Panc1 (cell line): Measurements from ENCODE around the gene DVL2. TPM values are rescaled to one million over a fixed set of nuclear protein-coding genes. Genes with fewer than 3 reads are reported as not detected.
A peak's percentile ranks its signal among the peaks of the same experiment; 100 is the strongest.

Experiments
- ATAC-seq: fragments of 200-7000 bp; cut with Tn5 transposase; 2 replicates; pipeline ENCODE4 v1.9.1; 2020; ENCODE audit warnings: mild to moderate bottlenecking, moderate library complexity
- BruUV-seq: library from RNA; stranded (reverse); fragments of 400-500 nt; replicated peaks from 2 replicates; lab custom pipeline; 2021; lab: Mats Ljungman, UMichigan
- CTCF ChIA-PET: fragments of 300-600 bp; sonication (Branson Sonifier 250); formaldehyde crosslinking; loops from one replicate; lab custom pipeline; 2022; ENCODE audit warnings: antibody characterized with exemption; lab: Charles Lee
- POLR2A ChIA-PET: fragments of 300-600 bp; sonication (Branson Sonifier 250); formaldehyde crosslinking; loops from one replicate; lab custom pipeline; 2022; ENCODE audit warnings: antibody characterized with exemption; lab: Charles Lee
- DNase-seq: peaks from one replicate; pipeline ENCODE4 v3.0.0-alpha.2; 2010; ENCODE audit warnings: low read depth, low spot score
- H3K27ac ChIP-seq: 2 replicates; pipeline ENCODE4 v1.5.1; 2011; ENCODE audit warnings: mild to moderate bottlenecking, low read length, inconsistent platforms
- H3K27me3 ChIP-seq: fragments of 200-500 bp; sonication (Bioruptor generic); 2 replicates; pipeline ENCODE4 v1.6.0; 2014; ENCODE audit warnings: low read length, inconsistent platforms; ENCODE audit not compliant: control insufficient read depth, insufficient read depth
- H3K36me3 ChIP-seq: fragments of 200-500 bp; sonication (Bioruptor generic); 2 replicates; pipeline ENCODE4 v1.5.1; 2014; ENCODE audit warnings: inconsistent platforms, mild to moderate bottlenecking, low read length, moderate library complexity; ENCODE audit not compliant: control insufficient read depth, insufficient read depth
- H3K4me1 ChIP-seq: 2 replicates; pipeline ENCODE4 v1.5.1; 2011; ENCODE audit warnings: inconsistent platforms, mild to moderate bottlenecking, low read length, moderate library complexity; ENCODE audit not compliant: control insufficient read depth, insufficient read depth
- H3K4me3 ChIP-seq, 2 experiments: 2 replicates each; pipeline ENCODE4 v1.5.1; 2011 to 2012; ENCODE audit warnings: low read depth in 2 of 2, low read length in 2 of 2, mild to moderate bottlenecking in 2 of 2, inconsistent platforms in 1 of 2, moderate library complexity in 1 of 2
- H3K9me3 ChIP-seq: fragments of 200-500 bp; sonication (Bioruptor generic); 2 replicates; pipeline ENCODE4 v1.5.1; 2014; ENCODE audit warnings: low read depth, mild to moderate bottlenecking, inconsistent platforms, low read length, moderate library complexity; ENCODE audit not compliant: control insufficient read depth, insufficient read depth
- POLR2AphosphoS5 ChIP-seq: IDR thresholded peaks from 2 replicates; pipeline ENCODE4 v1.6.1; 2012; ENCODE audit warnings: mild to moderate bottlenecking, low read depth, low read length, moderate library complexity
- SIN3A ChIP-seq: IDR thresholded peaks from 2 replicates; pipeline ENCODE4 v1.6.1; 2012; ENCODE audit warnings: low read depth, mild to moderate bottlenecking, low read length, moderate library complexity, borderline replicate concordance; ENCODE audit not compliant: insufficient read depth
- TCF7L2 ChIP-seq: IDR thresholded peaks from 2 replicates; pipeline ENCODE4 v1.6.1; 2011; ENCODE audit warnings: mild to moderate bottlenecking, low read depth, low read length, inconsistent platforms
- in situ Hi-C: cut with HindIII; loops from 2 replicates; pipeline ENCODE4 v1.10.0; 2016; ENCODE audit warnings: low sequenced_read_pairs, low pct_unique_long_range_greater_than_20kb
- intact Hi-C: fragments of 100-400 bp; cut with micrococcal nuclease; formaldehyde crosslinking; loops from one replicate; pipeline ENCODE4 v1.10.0; 2022; ENCODE audit not compliant: unreplicated experiment
- total RNA-seq: library from RNA; stranded (reverse); gene quantifications from one replicate; pipeline ENCODE4 v1.2.1, GENCODE V29; 2021; ENCODE audit not compliant: unreplicated experiment
- TF ChIP-seq, protein P1 (sequence below): fragments of 450-650 bp; IDR thresholded peaks from 2 replicates; pipeline ENCODE4 v1.5.1; 2017; ENCODE audit warnings: mild to moderate bottlenecking
- TF ChIP-seq, protein P2 (sequence below), 2 experiments: IDR thresholded peaks; 2 replicates each; pipeline ENCODE4 v1.6.1; 2011 to 2012; ENCODE audit warnings: low read depth in 2 of 2, control low read depth in 1 of 2, low read length in 1 of 2, mild to moderate bottlenecking in 1 of 2, moderate library complexity in 1 of 2; ENCODE audit not compliant: insufficient read depth in 1 of 2

Gene DVL2
- total RNA-seq, 1 experiment from 2014 or later, result 84.2 TPM

DNA sequence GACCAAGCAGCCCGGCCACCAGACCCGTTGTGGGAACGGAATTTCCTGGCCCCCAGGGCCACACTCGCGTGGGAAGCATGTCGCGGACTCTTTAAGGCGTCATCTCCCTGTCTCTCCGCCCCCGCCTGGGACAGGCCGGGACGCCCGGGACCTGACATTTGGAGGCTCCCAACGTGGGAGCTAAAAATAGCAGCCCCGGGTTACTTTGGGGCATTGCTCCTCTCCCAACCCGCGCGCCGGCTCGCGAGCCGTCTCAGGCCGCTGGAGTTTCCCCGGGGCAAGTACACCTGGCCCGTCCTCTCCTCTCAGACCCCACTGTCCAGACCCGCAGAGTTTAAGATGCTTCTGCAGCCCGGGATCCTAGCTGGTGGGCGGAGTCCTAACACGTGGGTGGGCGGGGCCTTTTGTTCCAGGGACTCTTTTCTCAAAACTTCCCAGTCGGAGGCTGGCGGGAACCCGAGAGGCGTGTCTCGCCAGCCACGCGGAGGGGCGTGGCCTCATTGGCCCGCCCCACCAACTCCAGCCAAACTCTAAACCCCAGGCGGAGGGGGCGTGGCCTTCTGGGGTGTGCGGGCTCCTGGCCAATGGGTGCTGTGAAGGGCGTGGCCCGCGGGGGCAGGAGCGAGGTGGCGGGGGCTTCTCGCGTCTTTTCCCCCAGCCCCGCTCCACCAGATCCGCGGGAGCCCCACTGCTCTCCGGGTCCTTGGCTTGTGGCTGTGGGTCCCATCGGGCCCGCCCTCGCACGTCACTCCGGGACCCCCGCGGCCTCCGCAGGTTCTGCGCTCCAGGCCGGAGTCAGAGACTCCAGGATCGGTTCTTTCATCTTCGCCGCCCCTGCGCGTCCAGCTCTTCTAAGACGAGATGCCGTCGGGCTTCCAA is 47.0 kb upstream of the DVL2 start, which contains the start of gene SLC2A4:
Gene SLC2A4, plus strand, starts transcription at position 645 of the 879 bp plus-strand sequence. Its CDS starts 217 bp downstream, at position 862.
- H3K27me3 ChIP-seq, result no peaks in the 10 kb centered on the region
- H3K9me3 ChIP-seq, result no peaks in the 10 kb centered on the region
- peak within 1 kb of the TSS; percentile 46 to 64 for H3K4me3 ChIP-seq
- DNase-seq (peak; percentile 89), ATAC-seq (peak; percentile 79)
- H3K4me1 ChIP-seq, result no peaks in the 10 kb centered on the region
- no TSS peak for BruUV-seq
- H3K36me3 ChIP-seq, result no peaks in the 10 kb centered on the region
- ChIA-PET CTCF (interaction anchor here (0.7 to 1.8 kb wide), 3 partner anchors 15 to 90 kb away, joined by 4 to 13 read pairs (median 11); no protein-coding TSS in a partner anchor), POLR2A (interaction anchor here (1.0 kb wide), 1 partner anchor 32 kb away, joined by 3 read pairs; no protein-coding TSS in a partner anchor)
- peak within 1 kb of the TSS; percentile 63; the same call in 1 of the 2 replicates for H3K27ac ChIP-seq
- intact Hi-C loops, result loop anchor here (2.0 kb wide), 1 partner anchor 15 kb away; no protein-coding TSS in a partner anchor
- TF ChIP-seq, protein P1, sequence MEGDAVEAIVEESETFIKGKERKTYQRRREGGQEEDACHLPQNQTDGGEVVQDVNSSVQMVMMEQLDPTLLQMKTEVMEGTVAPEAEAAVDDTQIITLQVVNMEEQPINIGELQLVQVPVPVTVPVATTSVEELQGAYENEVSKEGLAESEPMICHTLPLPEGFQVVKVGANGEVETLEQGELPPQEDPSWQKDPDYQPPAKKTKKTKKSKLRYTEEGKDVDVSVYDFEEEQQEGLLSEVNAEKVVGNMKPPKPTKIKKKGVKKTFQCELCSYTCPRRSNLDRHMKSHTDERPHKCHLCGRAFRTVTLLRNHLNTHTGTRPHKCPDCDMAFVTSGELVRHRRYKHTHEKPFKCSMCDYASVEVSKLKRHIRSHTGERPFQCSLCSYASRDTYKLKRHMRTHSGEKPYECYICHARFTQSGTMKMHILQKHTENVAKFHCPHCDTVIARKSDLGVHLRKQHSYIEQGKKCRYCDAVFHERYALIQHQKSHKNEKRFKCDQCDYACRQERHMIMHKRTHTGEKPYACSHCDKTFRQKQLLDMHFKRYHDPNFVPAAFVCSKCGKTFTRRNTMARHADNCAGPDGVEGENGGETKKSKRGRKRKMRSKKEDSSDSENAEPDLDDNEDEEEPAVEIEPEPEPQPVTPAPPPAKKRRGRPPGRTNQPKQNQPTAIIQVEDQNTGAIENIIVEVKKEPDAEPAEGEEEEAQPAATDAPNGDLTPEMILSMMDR, result no peak
- TF ChIP-seq SIN3A (0 out of 2 replicates have a peak, but pooled peaks have one; percentile 50), POLR2AphosphoS5 (no peak), TCF7L2 (peak; percentile 80; the same call in 1 of the 2 replicates)
- TF ChIP-seq, protein P2, sequence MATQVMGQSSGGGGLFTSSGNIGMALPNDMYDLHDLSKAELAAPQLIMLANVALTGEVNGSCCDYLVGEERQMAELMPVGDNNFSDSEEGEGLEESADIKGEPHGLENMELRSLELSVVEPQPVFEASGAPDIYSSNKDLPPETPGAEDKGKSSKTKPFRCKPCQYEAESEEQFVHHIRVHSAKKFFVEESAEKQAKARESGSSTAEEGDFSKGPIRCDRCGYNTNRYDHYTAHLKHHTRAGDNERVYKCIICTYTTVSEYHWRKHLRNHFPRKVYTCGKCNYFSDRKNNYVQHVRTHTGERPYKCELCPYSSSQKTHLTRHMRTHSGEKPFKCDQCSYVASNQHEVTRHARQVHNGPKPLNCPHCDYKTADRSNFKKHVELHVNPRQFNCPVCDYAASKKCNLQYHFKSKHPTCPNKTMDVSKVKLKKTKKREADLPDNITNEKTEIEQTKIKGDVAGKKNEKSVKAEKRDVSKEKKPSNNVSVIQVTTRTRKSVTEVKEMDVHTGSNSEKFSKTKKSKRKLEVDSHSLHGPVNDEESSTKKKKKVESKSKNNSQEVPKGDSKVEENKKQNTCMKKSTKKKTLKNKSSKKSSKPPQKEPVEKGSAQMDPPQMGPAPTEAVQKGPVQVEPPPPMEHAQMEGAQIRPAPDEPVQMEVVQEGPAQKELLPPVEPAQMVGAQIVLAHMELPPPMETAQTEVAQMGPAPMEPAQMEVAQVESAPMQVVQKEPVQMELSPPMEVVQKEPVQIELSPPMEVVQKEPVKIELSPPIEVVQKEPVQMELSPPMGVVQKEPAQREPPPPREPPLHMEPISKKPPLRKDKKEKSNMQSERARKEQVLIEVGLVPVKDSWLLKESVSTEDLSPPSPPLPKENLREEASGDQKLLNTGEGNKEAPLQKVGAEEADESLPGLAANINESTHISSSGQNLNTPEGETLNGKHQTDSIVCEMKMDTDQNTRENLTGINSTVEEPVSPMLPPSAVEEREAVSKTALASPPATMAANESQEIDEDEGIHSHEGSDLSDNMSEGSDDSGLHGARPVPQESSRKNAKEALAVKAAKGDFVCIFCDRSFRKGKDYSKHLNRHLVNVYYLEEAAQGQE (IDR thresholded peaks at IDR 0.05; ENCODE audit: insufficient read depth in 1 of 2, low read depth in 2 of 2, low read length in 1 of 2), result no peak
- in situ Hi-C loops, result no loop called here

DNA sequence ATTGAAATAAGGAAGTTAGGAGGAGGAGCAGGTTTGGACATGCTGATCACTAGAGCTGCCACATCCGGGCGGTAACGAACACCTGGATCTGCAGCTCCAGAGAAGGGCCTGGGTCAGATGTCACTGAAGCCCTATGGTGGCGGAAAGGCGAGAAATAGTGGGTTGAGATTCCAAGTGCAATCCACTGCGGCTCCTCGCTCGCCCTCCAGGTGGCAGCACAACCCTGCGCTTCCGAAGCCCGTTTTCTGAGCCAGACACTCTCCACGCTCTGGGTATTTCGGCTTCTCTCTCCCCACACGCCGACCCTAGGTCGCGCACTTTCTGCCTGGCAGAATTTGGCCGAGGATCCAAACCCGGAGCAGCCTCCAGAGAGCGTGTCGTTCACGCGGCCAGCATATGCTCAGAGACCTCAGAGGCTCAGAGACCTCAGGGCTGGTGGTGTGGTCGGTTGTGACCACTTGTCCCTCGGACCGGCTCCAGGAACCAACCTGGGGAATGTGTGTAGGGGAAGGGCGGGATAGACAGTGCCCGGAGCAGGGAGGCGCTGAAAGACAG is 46.3 kb upstream of the DVL2 start:
- TF ChIP-seq POLR2AphosphoS5, result no peak
- TF ChIP-seq, protein P1, result peak; percentile 94
- DNase-seq (peak; percentile 80), ATAC-seq (peak; percentile 87)
- H3K27ac ChIP-seq, result peak overlapping the region; percentile 63; the same call in 1 of the 2 replicates
- no peaks in the 10 kb centered on the region for H3K9me3 ChIP-seq
- H3K4me1 ChIP-seq, result no peaks in the 10 kb centered on the region
- no peaks in the 10 kb centered on the region for H3K36me3 ChIP-seq
- in situ Hi-C loops, result no loop called here
- POLR2A ChIA-PET, result interaction anchor here (1.0 kb wide), 1 partner anchor 33 kb away, joined by 3 read pairs; no protein-coding TSS in a partner anchor
- intact Hi-C loops, result loop anchor here (2.0 kb wide), 1 partner anchor 16 kb away; no protein-coding TSS in a partner anchor
- CTCF ChIA-PET, result interaction anchor here (1.0 to 1.8 kb wide), 2 partner anchors 16 to 33 kb away, joined by 4 to 13 read pairs; no protein-coding TSS in a partner anchor
- no TSS peak for BruUV-seq
- peak overlapping the region; percentile 46 to 64 for H3K4me3 ChIP-seq
- H3K27me3 ChIP-seq, result no peaks in the 10 kb centered on the region
